NCI-H2029 (cell line): ENCODE measurements around the gene SLC30A2.

ENCODE experiments used
- DNase-seq: peaks from one replicate; lab custom pipeline; 2025; lab: John Stamatoyannopoulos, UW

The SLC30A2 gene

DNA sequence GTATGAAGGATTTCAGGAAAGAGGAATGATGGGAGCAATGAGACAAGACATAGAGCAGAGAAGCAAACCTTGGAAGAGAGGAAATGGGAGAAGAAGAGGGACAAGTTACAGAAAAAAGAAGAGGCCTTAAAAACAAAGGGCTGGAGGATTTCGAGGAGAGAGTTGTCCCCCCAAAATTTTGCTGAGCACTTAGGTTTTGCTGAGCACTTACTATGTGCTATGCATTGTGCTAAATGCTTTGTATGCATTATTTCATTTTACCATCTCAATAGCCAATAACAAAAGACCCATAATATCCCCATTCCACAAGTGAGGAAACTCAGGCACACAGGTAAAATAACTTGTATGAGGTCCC is 24.0 kb upstream of the SLC30A2 start:
- DNase-seq = no peak

DNA sequence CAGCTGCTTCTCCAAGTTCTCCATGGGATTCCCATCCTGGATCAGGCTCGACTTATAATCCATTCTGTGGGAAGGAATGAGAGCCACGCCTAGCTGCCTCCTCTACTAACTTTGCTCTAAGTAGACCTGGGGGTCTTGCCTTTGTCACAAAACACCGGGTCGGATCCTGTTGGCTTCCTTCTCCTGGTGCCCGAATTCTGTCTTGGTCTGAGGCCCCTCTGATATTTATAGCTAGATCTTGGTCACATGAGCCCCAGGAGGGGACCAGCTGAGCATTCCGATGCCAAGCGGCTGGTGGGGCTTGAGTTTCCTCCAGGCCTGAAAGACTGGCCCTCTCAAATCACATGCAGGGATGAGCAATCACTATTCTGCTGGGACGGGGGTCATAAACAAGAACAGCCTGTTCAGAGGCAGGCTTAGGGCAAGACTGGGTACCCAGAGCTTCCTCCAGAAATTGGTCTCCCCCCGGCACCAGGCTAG is 21.6 kb upstream of the SLC30A2 start, which contains the start of gene TRIM63:
Gene TRIM63 (minus strand): TSS at position 199 of the 480 bp plus-strand sequence. CDS start 136 bp downstream, at position 63.
- DNase-seq = no peak

DNA sequence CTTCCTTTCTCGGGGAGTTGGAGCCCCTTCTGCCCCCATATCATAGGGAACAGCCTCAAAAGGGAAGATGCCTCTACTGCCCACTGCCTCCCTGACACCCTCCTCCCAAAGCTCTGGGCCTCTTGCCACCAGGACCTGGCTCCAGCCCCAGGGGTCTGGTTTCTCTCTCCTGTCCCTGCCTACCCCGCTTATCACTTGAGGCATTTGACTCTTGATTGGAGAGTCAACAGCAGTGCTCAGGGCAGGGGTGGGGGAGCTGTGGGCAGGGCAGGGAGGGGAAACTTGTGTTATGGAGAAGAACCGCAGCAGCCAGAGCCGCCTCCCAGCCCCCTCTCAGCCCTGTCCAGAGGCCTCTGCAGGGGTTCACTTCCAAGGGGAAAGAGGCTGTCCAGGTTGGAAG is 20.9 kb upstream of the SLC30A2 start:
- no peak for DNase-seq

DNA sequence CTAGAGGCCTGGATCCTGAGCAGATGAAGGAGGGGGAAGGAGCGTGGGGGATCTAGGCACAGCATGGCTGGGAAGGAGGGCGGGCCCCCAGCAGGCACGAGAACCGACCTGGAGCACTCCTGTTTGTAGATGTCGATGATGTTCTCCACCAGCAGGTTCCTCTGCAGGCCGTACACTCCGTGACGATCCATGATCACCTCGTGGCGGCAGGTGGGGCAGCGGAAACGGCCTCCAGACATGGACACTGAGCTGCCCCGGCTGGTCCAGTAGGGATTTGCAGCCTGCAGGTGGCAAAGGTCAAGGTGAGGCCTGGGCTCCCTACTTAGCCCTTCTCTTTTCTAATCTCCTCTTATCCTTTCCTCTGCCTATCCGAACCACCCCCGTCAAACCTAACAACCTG is 20.2 kb upstream of the SLC30A2 start:
- no peak for DNase-seq

DNA sequence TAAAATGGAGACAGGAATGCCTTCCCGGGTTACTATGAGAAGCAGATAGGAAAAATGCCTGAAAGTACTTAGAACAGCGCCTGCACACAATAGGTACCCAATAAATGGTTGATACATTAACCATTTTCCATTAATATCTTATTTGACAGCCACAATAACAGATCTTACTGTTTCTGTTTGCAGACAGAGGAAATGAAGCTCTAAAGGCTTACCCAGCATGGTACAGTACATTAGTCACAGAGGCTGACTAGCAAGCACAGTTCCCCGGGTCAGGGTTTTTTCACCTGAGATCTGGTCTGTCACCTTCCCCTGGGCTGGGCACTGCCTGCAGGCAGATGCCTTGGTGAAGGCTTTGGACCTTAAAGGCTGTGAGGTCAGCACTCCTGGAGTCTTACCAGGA is 18.6 kb upstream of the SLC30A2 start:
- no peak for DNase-seq

DNA sequence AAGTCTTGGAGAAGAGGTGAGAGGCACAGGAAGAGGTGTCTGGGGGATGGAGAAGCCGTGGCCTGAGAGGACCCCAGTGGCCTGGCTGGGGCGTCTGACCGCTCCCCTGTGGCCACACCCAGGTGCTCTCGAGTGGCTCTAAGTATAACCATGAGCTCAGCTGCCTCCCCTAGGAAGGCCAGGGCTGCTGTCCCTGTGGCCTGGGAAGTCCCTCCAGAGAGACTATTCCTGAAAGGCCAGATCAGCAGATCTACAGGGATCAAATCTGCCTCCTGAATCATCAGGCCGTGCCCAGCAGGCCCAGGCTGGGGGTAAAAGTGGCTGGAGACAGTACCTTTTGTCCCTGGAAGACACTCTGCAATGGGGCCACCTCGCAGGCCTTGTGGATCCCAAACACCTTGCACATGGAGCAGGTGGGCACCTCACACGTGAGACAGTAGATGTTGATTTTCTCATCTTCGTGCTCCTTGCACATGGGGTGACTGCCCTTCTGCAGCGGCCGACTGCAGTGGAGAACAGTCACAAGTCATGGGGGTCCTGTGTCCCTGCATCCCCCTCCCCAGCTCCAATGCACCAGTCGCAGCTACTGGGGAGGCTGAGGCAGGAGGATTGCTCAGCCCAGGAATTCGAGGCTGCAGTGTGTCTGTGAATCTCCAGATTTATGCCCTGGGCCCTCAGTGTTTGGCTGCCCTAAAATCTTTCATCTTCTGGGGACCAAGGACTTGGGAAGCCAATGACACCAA is 15.1 kb upstream of the SLC30A2 start:
- DNase-seq = no peak

DNA sequence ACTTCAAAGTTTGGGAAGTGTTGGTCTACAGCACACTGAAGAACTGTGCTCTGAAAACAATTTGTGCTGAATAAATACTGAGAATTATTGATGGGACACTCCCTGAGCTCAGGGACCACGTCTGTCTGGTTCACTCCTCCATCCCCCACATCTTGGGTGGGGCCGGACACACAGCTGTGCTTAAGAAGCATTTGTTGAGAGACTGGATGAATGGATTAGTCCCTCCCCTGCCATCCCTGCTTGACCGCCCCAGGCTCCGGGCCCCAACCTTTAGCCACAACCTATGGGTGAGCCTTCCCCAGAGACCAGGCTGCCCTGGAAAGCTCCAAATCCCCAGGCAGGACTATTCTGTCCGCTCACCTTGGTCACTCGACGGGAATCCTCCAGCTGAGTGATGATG is 14.0 kb upstream of the SLC30A2 start:
- no peak for DNase-seq

DNA sequence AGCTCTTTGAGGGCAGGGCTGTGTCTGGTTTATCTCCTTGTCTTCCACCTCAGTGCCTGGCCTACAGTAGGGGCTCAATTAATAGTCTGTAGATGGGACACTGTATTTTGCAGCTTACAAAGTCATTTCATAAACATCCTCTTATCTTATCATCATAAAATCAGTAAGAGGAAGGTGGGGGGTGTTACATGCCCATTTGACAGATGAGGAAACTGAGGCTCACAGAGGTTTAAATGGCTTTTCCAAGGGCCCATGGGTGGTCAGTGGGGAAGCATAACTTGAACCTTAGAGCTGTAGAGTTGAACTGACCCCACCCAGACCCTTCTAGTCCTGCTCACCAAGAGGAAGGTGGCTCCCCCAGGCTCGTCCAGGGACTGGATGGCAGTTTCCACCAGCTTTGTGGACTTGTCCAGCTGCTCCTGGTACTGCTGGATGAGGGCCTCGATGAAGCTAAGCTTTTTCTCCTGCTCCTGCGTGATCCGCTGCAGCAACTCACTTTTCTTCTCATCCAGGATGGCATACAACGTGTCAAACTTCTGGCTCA is 12.2 kb upstream of the SLC30A2 start:
- no peak for DNase-seq

DNA sequence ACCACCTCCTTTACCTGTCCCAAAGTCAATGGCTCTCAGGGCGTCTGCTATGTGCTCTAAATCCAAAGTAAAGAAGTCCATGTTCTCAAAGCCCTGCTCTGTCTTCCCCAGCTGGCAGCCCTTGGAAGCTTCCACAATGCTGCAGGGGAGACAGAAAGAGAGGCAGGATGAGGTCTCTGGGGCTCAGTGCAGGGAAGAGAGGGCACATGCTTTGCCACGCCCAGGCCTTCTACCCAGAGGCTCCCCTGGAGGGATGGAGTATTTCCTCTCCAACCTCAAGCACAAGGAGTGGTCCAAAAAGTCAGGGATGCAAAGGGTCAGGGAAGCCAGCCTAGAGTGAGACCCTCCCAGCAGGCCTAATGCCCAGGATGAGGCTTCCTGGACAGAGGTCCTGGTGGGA is 11.3 kb upstream of the SLC30A2 start:
- DNase-seq = no peak

DNA sequence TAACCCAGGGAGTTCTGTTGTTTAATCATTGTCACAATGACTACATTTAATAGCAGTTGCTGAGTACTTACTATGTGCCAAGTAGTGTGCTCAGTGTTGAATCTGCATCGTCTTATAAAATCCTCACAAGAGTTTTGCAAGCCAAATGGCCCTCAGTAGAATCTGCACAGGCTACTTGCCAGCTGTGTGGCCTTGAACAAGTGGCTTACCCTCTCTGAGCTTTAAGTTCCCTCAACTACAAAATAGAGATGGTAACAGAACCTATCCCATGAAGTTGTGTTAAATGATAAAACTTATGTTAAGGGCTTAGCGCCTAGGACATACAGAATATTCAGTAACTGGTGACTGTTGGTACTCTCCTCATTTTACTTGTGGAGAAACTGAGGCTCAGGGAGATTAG is 9.1 kb upstream of the SLC30A2 start:
- DNase-seq = no peak

DNA sequence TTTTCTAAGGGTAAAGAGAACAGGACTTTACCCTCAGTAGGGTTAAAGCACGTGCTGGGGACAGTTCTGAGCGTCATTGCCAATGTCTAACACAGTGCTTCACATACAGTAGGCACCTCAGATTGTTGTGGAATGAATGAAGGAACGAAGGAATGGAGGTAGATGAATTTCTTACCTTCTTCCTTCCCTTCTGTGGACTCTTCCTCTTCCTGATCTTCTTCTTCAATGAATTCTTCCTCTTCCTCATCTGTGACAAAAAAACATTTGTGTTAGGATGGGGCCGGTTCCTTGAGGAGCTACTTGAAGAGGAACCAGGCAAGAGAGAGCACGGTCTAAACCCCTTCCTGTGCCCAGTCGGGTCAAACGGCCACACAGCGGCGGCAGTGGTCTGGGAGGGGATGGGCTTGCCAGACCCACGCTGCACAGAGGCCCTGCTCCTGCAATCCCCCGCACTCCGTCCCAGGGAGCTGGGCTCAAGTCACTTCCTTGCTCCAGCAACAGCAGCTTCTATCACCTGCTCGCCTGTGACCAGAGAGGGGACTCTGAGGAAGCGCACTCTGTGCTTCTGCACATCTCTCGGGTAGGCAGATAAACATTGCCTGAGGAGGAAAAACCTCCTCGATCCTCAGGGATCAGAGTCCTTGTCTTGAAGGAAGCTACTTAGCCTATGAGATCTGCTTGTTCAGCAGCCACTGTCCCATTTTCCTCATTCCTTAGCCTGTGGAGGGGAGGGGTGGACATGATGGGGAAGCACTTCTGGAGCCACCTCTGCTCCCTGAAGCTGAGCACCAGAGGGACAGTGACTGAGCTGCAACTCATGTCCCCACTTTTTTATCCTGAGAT is 8.0 kb upstream of the SLC30A2 start:
- DNase-seq = no peak

DNA sequence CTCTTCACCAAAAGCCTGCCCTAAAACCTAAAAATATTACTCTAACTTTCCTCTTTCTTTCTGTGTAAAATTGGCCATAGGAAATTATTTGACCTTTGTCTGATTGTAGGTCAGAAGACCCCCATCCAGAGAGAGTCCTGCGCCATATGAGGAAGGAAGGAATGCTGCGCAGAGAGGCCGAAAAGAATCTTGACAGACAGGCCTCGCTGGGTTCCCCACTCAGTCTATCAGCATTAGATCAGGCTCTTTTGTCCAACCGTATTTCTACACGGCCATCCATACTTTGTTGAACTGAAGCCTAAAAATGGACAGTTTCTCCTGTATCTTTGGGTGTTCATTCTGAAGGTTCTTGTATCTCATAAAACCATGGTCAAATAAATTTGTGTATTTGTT is 4.3 kb upstream of the SLC30A2 start:
- no peak for DNase-seq

DNA sequence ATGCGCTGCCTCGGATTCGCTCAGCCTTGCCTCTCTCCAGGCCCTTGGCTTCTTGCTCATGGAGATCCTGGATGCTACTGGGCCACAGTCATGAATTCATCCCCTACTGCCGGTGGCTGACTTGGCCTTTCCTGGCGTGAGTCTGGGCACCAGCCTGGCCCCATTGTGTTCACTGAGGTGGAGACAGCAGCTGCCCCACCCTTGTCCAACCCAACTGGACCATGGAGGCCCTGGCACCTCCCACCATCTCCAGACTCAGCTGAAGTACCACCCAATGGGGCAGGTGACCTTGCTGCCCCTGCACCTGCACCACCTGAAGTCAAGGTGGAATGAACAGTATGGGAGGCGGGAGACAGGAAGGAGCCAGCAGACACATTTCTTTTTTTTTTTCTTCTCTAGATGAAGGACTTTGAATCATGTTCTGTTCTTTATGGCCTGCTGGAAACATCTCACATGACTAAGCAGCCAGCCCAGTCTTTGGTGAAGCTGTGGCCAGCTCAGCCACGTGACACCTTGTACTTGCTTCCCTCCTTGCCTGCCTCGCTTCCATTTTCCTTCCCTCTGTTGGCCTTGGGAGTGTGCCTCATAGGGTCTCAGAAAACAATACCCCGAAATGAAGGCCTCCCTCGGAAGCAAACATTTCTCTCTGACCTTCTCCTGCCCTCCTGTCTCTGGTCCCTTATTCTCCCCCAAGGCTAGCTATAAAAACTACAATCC is 3.8 kb upstream of the SLC30A2 start:
- DNase-seq = no peak

DNA sequence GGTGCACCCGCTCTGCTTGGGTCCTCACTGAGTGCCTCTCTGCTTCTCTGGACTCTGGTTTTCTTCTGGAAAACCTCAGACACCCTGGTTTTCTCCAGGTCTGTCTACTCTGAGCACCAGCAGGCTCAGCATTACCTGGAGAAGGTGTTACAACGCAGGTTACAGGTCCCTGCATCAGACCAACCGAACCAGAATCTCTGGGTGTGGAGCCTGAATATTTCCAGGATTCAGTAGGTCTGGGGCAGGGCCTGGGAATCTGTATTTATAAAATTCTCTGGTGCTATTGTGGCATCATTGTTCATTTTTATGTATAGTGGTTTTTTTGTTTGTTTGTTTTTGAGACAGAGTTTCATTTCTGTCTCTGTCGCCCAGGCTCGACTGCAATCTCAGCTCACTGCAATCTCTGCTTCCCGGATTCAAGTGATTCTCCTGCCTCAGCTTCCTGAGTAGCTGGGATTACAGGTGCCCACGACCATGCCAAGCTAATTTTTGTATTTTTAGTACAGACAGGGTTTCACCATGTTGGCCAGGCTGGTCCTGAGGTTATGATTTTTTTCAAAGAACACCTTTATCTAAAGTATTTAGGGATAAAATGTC is 1.5 kb upstream of the SLC30A2 start:
- no peak for DNase-seq

DNA sequence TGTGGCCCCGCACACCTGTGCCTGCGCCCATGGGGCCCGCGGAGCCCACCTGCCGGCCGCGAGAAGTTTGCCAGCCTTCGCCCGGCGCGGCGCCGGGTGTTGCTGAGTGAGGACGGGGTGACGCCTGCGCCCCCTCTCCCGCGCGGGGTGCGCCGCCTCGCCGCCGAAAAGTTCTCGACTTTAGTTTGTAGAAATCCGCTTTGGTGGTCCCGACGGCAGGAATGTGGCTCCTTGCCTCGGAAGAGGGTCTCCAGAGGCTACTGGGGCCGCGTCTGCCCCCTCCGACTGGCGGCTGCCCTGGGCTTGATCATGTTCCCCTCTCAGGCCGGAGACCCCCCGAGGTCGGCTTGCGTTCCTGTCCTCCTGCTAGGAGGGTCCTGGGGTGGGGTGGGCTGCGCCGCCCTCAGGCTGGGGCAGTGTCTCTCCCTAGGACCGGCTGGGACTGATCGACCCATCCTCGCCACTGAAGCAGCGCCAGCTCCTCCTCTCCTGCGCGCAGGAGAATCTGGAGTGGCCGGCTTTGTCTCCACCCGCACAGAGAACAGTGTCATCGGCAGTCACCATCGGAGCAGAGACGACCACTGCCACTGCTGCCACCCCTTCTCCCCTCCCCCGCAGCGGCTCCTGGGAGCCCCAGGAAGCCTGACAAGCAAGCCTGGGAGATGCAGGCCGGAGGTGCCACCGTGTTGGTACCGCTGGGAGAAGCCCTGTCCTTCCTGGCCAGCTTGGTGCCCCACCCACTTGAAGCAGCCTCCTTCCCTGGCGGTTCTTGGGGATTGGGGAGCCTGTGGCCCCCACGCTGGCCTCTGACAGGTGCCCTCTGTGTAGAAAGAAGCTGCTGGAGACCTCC is 553 bp upstream of the SLC30A2 start:
- DNase-seq = no peak

DNA sequence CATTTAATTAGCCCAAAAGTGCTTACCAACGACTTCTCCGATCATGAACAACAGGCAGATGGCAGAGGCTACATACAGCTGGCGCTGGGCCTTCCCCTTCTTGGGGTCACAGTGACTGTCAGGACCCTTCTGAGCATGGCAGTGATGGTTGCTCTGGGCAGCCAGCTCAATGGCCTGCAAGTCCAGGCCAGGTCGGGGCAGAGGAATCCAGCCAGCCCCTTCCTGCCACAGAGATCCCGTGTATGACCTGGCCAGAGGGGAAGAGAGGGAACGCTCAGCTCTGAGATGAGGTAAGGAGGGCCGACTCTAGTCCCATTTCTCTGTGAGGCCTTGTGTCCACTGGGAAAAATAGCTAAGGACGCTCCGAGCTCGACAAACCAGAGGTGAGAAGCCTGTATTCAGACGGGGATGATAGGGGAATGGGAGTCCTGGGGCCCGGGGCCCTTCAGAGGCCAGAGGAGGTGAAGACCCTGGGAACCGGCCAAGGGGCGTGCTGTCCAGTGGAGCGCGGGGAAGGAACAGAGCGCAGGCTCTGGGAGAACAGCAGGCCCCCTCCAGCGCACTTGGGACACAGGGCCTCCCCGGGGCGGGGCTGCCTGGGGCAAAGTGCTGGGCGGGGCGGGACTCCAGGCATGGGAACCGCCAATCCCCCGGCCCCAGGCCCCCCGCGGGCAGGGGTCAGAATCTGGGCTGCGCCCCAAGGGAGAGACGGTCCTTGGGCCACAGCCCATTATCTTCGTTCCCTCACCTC is 772 bp downstream of the SLC30A2 start:
- DNase-seq = no peak

DNA sequence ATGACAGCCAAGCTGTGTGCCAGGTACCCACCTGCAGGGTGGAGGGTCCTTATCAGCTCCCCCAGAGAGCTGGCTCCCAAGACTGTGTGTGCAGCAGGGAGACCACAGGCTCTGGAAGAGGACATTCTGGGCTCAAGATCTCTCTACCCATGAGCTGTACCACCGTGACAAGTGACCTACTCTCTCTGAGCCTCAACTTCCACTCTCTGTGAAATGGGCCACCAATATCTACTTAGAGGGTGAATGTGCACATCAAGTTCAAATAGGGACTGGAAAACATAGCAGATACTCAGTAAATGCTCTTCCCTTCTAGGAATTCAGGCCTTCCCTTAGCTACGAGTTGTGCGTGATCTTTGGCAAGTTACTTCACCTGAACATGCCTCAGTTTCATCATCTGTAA is 1.5 kb downstream of the SLC30A2 start:
- no peak for DNase-seq

DNA sequence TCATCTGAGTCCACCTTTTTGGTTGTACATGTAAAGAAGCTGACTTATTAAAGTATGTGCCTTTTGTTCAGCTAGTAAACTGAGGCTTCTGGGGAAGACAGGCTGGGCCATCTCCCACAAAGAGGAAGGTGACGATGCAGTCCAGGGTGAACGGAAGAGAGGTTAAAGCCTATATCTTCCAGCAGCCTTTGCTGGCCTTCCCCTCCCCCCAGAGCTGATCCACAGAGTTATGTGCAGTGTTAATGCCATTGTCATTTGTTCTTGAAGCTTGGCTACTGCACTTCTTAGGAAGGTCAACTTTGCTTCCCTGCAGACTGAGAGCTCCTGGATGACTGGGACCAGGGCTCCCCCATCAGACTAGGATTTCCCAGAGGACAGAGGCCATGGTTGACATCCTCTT is 2.2 kb downstream of the SLC30A2 start:
- no peak for DNase-seq

DNA sequence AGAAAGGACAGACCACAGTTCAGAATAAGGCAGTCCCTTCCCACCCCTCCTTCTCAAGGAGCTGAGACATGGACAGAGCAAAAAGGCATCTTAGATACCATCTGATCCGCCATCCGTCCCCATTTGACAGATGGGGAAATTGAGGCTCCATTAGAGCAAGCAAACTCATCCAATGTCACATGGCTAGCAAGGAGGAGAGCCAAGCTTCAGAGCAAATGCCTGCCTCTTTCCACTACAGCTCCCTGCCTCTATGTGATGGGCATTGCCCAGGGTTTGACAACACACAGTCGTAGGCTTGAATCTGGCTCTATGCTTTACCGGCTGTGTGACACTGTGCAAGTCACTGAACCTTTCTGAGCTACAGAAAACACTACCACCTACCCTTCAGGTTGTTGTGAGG is 3.9 kb downstream of the SLC30A2 start:
- DNase-seq = no peak

DNA sequence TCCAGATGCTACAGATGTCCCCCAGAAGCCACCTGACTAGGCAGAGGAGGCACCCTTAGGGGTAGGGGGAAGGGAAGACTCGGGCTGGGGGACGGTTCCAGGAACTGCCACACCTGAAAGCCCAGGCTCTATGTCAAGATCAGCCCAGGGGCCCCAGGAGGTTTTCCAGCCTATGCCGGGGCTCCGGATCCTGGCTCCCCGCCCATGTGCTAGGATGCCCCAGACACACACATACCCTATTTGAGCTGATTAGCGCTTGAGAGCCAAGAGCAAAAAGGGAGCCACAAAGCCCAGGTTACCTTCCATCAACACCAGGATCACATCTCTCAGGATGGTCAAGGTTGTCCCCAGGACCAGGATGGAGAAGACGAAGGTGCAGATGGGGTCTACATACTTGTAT is 4.5 kb downstream of the SLC30A2 start:
- DNase-seq = no peak
